Ishikawa (cell line): ENCODE results near the gene PDE6A.

Experiments used
- CEBPB ChIP-seq: IDR thresholded peaks from 2 replicates; pipeline ENCODE4 v1.6.1; 2012
- CREB1 ChIP-seq: IDR thresholded peaks from 2 replicates; pipeline ENCODE4 v1.6.1; 2012; ENCODE audit warnings: low read depth
- EGR1 ChIP-seq: IDR thresholded peaks from 2 replicates; pipeline ENCODE4 v1.6.1; 2012
- EP300 ChIP-seq: IDR thresholded peaks from 2 replicates; pipeline ENCODE4 v1.6.1; 2012; ENCODE audit warnings: borderline replicate concordance
- FOXM1 ChIP-seq: IDR thresholded peaks from 2 replicates; pipeline ENCODE4 v1.6.1; 2012; ENCODE audit warnings: low read depth, borderline replicate concordance
- MAX ChIP-seq: IDR thresholded peaks from 2 replicates; pipeline ENCODE4 v1.6.1; 2012
- NFIC ChIP-seq: IDR thresholded peaks from 2 replicates; pipeline ENCODE4 v1.6.1; 2012
- RAD21 ChIP-seq: IDR thresholded peaks from 2 replicates; pipeline ENCODE4 v1.6.1; 2012; ENCODE audit warnings: low read depth
- REST ChIP-seq: IDR thresholded peaks from 2 replicates; pipeline ENCODE4 v1.6.1; 2012; ENCODE audit warnings: low read depth, mild to moderate bottlenecking
- TAF1 ChIP-seq: IDR thresholded peaks from 2 replicates; pipeline ENCODE4 v1.6.1; 2012; ENCODE audit warnings: low read depth, mild to moderate bottlenecking
- TCF12 ChIP-seq: IDR thresholded peaks from 2 replicates; pipeline ENCODE4 v1.6.1; 2012; ENCODE audit warnings: low read depth
- TEAD4 ChIP-seq: IDR thresholded peaks from 2 replicates; pipeline ENCODE4 v1.6.1; 2012
- USF1 ChIP-seq: IDR thresholded peaks from 2 replicates; pipeline ENCODE4 v1.6.1; 2012
- YY1 ChIP-seq: IDR thresholded peaks from 2 replicates; pipeline ENCODE4 v1.6.1; 2012; ENCODE audit warnings: low read depth
- ZBTB7A ChIP-seq: IDR thresholded peaks from 2 replicates; pipeline ENCODE4 v1.6.1; 2012; ENCODE audit warnings: low read depth

PDE6A gene

GRCh38 chr5:149809931-149810691, 134.5 kb downstream of the PDE6A start:
- TF ChIP-seq CREB1 (no peak), MAX (no peak), USF1 (no peak), EGR1 (no peak), NFIC (no peak), CEBPB (no peak), ZBTB7A (no peak), REST (no peak), EP300 (no peak), TEAD4 (no peak), FOXM1 (no peak), TCF12 (no peak), YY1 (no peak), TAF1 (no peak), RAD21 (no peak)

- TF ChIP-seq YY1 (no peak), MAX (no peak), EGR1 (no peak), CEBPB (no peak), EP300 (no peak), REST (no peak), FOXM1 (no peak), NFIC (no peak), TCF12 (no peak)
Measured at GRCh38 chr5:149808264-149808982, 136.2 kb downstream of the PDE6A start.
